Activated CD4-positive, alpha-beta T cell treated with anti-CD3 and anti-CD28 coated beads for 36 hours (primary cell): ENCODE data around the gene RANBP3. TPM values are rescaled to one million over a fixed set of nuclear protein-coding genes. Genes with fewer than 3 reads are reported as not detected.
"Not testable (repeated sequence)": the region's sequence is repeated elsewhere in the genome, so short reads cannot be mapped to it uniquely, and the experiment has no call there.

Experiments
- ATAC-seq: fragments of 200-7000 bp; cut with Tn5 transposase; one replicate; pipeline ENCODE4 v1.10.0; 2021; ENCODE audit warnings: mild to moderate bottlenecking, moderate library complexity
- CTCF ChIA-PET: fragments of 350-600 bp; sonication (Branson Sonifier 250); formaldehyde crosslinking; loops from one replicate; lab custom pipeline; 2021; ENCODE audit warnings: antibody characterized with exemption; lab: Charles Lee
- POLR2A ChIA-PET: fragments of 350-600 bp; sonication (Branson Sonifier 250); formaldehyde crosslinking; loops from one replicate; lab custom pipeline; 2021; ENCODE audit warnings: antibody characterized with exemption, inconsistent platforms; lab: Charles Lee
- DNase-seq: peaks from one replicate; pipeline ENCODE4 v3.0.0-alpha.2; 2020
- H3K27ac Mint-ChIP-seq: one replicate; pipeline ENCODE4 v1.8.0; 2021; ENCODE audit warnings: mixed read lengths
- H3K27me3 Mint-ChIP-seq: one replicate; pipeline ENCODE4 v1.8.0; 2021; ENCODE audit warnings: mixed read lengths
- H3K36me3 Mint-ChIP-seq: one replicate; pipeline ENCODE4 v1.8.0; 2021; ENCODE audit warnings: low read depth, mixed read lengths
- H3K4me1 Mint-ChIP-seq: one replicate; pipeline ENCODE4 v1.8.0; 2021; ENCODE audit warnings: mixed read lengths
- H3K4me3 Mint-ChIP-seq: one replicate; pipeline ENCODE4 v1.8.0; 2021; ENCODE audit warnings: mild to moderate bottlenecking, moderate library complexity, mixed read lengths
- H3K9me3 Mint-ChIP-seq: one replicate; pipeline ENCODE4 v1.8.0; 2021; ENCODE audit warnings: low read depth, mixed read lengths
- intact Hi-C, 2 experiments: fragments of 100-400 bp; cut with DNase I in 1 of 2; cut with micrococcal nuclease in 1 of 2; formaldehyde crosslinking; loops; one replicate each; pipeline versions ENCODE4 v1.14.2 to v1.15.1; 2022 to 2024; cut with DNase I, micrococcal nuclease
- total RNA-seq, 2 experiments: library from RNA; stranded (reverse); gene quantifications; one replicate each; pipeline ENCODE4 v1.2.3, GENCODE V29; 2021

Gene RANBP3
- total RNA-seq, 2 experiments from 2014 or later, result 85.5 to 103 TPM

GRCh38 chr19:5891938-5892771 is 85.8 kb downstream of the RANBP3 start:
- ATAC-seq (peak; percentile 57), DNase-seq (peak; percentile 47)
- Mint-ChIP-seq H3K9me3 (no peaks in the 10 kb centered on the region), H3K27ac (no peak overlapping the region), H3K4me3 (no peak overlapping the region), H3K36me3 (peaks cover 4% of the 10 kb centered on the region), H3K4me1 (no peaks in the 10 kb centered on the region), H3K27me3 (peaks cover 2% of the 10 kb centered on the region)
- intact Hi-C loops, result loop anchor here in 1 of 2 experiments (1.0 kb wide), 1 partner anchor 88 kb away; no protein-coding TSS in a partner anchor
- ChIA-PET CTCF (interaction anchor here (1.4 to 2.5 kb wide), 2 partner anchors 10 to 88 kb away, joined by 4 to 10 read pairs; no protein-coding TSS in a partner anchor), POLR2A (interaction anchor here (1.0 kb wide), 1 partner anchor 12 kb away, joined by 3 read pairs; no protein-coding TSS in a partner anchor)

GRCh38 chr19:5891572-5891937 is 86.4 kb downstream of the RANBP3 start:
- intact Hi-C loops, result no loop called here
- ATAC-seq, result no peak
- Mint-ChIP-seq H3K36me3 (peaks cover 4% of the 10 kb centered on the region), H3K27me3 (peaks cover 2% of the 10 kb centered on the region), H3K27ac (no peak overlapping the region), H3K4me3 (no peak overlapping the region), H3K9me3 (no peaks in the 10 kb centered on the region), H3K4me1 (no peaks in the 10 kb centered on the region)
- no peak for DNase-seq
- CTCF ChIA-PET, result interaction anchor here (0.6 to 2.5 kb wide), 2 partner anchors 88 to 130 kb away, joined by 3 to 10 read pairs; no protein-coding TSS in a partner anchor
- POLR2A ChIA-PET, result no interaction called here

- H3K36me3 Mint-ChIP-seq, result no peaks in the 10 kb centered on the region
- no peak for DNase-seq
- H3K4me1 Mint-ChIP-seq, result no peaks in the 10 kb centered on the region
- ChIA-PET CTCF (interaction anchor here (0.6 kb wide), 1 partner anchor 89 kb away, joined by 3 read pairs; no protein-coding TSS in a partner anchor), POLR2A (no interaction called here)
- intact Hi-C loops, result no loop called here
- no peak overlapping the region for H3K27ac Mint-ChIP-seq
- ATAC-seq, result no peak
- H3K27me3 Mint-ChIP-seq, result peaks cover 4% of the 10 kb centered on the region
- no peak overlapping the region for H3K4me3 Mint-ChIP-seq
- no peaks in the 10 kb centered on the region for H3K9me3 Mint-ChIP-seq
These were observed 87.8 kb downstream of the RANBP3 start for GRCh38 chr19:5890099-5890498.

GRCh38 chr19:5889288-5889971 is 88.5 kb downstream of the RANBP3 start:
- Mint-ChIP-seq H3K4me3 (no peak overlapping the region), H3K36me3 (no peaks in the 10 kb centered on the region), H3K27me3 (peaks cover 4% of the 10 kb centered on the region), H3K27ac (no peak overlapping the region), H3K9me3 (no peaks in the 10 kb centered on the region), H3K4me1 (no peaks in the 10 kb centered on the region)
- ChIA-PET POLR2A (no interaction called here), CTCF (interaction anchor here (0.5 kb wide), 1 partner anchor 1940 kb away, joined by 3 read pairs; no protein-coding TSS in a partner anchor)
- ATAC-seq (no peak), DNase-seq (no peak)
- intact Hi-C loops, result no loop called here

GRCh38 chr19:5884065-5884811 is 93.7 kb downstream of the RANBP3 start:
- intact Hi-C loops, DNase-seq, H3K4me1 Mint-ChIP-seq, H3K36me3 Mint-ChIP-seq, ATAC-seq, H3K27ac Mint-ChIP-seq, H3K4me3 Mint-ChIP-seq, H3K9me3 Mint-ChIP-seq, POLR2A ChIA-PET: not testable (repeated sequence)
- CTCF ChIA-PET, result interaction anchor here (0.7 to 1.2 kb wide), 2 partner anchors 37 to 326 kb away, joined by 3 read pairs; no protein-coding TSS in a partner anchor
- H3K27me3 Mint-ChIP-seq, result peaks cover 12% of the 10 kb centered on the region

- intact Hi-C loops, H3K27ac Mint-ChIP-seq, H3K4me3 Mint-ChIP-seq, ATAC-seq, H3K4me1 Mint-ChIP-seq, H3K9me3 Mint-ChIP-seq, POLR2A ChIA-PET, DNase-seq, H3K36me3 Mint-ChIP-seq: not testable (repeated sequence)
- H3K27me3 Mint-ChIP-seq, result peaks cover 11% of the 10 kb centered on the region
- CTCF ChIA-PET, result interaction anchor here (1.2 kb wide), 1 partner anchor 36 kb away, joined by 3 read pairs; no protein-coding TSS in a partner anchor
These were observed 94.6 kb downstream of the RANBP3 start for GRCh38 chr19:5883157-5883873.

- POLR2A ChIA-PET, result no interaction called here
These were observed 95.4 kb downstream of the RANBP3 start for GRCh38 chr19:5882421-5882968.

GRCh38 chr19:5881543-5882299 is 96.2 kb downstream of the RANBP3 start:
- Mint-ChIP-seq H3K27me3 (peaks cover 10% of the 10 kb centered on the region), H3K4me3 (no peak overlapping the region), H3K9me3 (no peaks in the 10 kb centered on the region), H3K36me3 (no peaks in the 10 kb centered on the region), H3K4me1 (no peaks in the 10 kb centered on the region), H3K27ac (no peak overlapping the region)
- ChIA-PET CTCF (interaction anchor here (0.6 kb wide), 1 partner anchor 108 kb away, joined by 3 read pairs; no protein-coding TSS in a partner anchor), POLR2A (no interaction called here)
- intact Hi-C loops, result no loop called here
- DNase-seq, result no peak
- ATAC-seq, result no peak

More at GRCh38 chr19:5882421-5882968, 95.4 kb downstream of the RANBP3 start:
- no peaks in the 10 kb centered on the region for H3K4me1 Mint-ChIP-seq
- peaks cover 10% of the 10 kb centered on the region for H3K27me3 Mint-ChIP-seq
- no peak overlapping the region for H3K27ac Mint-ChIP-seq
- H3K36me3 Mint-ChIP-seq, result no peaks in the 10 kb centered on the region
- H3K9me3 Mint-ChIP-seq, result no peaks in the 10 kb centered on the region
- DNase-seq (no peak), ATAC-seq (no peak)
- CTCF ChIA-PET, result no interaction called here
- no peak overlapping the region for H3K4me3 Mint-ChIP-seq
- intact Hi-C loops, result no loop called here

GRCh38 chr19:5880604-5881078 is 97.3 kb downstream of the RANBP3 start:
- H3K4me3 Mint-ChIP-seq, result no peak overlapping the region
- ChIA-PET POLR2A (no interaction called here), CTCF (no interaction called here)
- H3K4me1 Mint-ChIP-seq, result no peaks in the 10 kb centered on the region
- H3K36me3 Mint-ChIP-seq, result no peaks in the 10 kb centered on the region
- no peak overlapping the region for H3K27ac Mint-ChIP-seq
- no peak for DNase-seq
- intact Hi-C loops, result no loop called here
- no peak for ATAC-seq
- peaks cover 10% of the 10 kb centered on the region for H3K27me3 Mint-ChIP-seq
- no peaks in the 10 kb centered on the region for H3K9me3 Mint-ChIP-seq

- ChIA-PET CTCF (no interaction called here), POLR2A (no interaction called here)
- DNase-seq (no peak), ATAC-seq (no peak)
- intact Hi-C loops, result no loop called here
- Mint-ChIP-seq H3K27me3 (peaks cover 8% of the 10 kb centered on the region), H3K27ac (no peak overlapping the region), H3K4me3 (no peak overlapping the region), H3K36me3 (no peaks in the 10 kb centered on the region), H3K4me1 (no peaks in the 10 kb centered on the region), H3K9me3 (no peaks in the 10 kb centered on the region)
These were observed 97.7 kb downstream of the RANBP3 start for GRCh38 chr19:5880196-5880595.
